NOMO-1 treated with DMSO at 0.1 percent for 48 hours (cell line): ENCODE measurements around the gene PNPO.
"Not testable (repeated sequence)": the region's sequence is repeated elsewhere in the genome, so short reads cannot be mapped to it uniquely, and the experiment has no call there.

Experiments used
- DNase-seq: peaks from one replicate; lab custom pipeline; 2025; ENCODE audit not compliant: unreplicated experiment; lab: John Stamatoyannopoulos, UW

PNPO gene

GRCh38 chr17:47917581-47917980 lies 23.8 kb upstream of the PNPO start:
- DNase-seq, result no peak

DNA sequence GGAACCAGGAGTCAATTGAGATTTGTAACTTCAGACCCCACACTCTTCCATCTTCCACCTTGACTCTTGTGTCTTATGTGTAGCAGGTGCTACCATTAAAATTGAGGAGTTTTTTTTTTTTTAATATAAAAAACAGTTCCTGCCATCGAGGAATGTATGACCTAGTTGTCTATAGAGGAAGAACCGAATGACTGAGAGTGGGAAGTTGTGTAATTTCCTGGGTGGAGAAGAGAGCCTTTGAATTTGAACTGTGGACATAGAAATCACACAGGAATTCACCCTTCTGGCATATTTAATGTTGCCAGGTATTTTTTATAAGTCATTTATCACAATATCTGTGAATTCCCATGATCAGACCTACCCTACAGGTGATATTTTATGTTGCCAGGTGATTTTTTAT lies 23.4 kb upstream of the PNPO start:
- DNase-seq, result no peak

DNA sequence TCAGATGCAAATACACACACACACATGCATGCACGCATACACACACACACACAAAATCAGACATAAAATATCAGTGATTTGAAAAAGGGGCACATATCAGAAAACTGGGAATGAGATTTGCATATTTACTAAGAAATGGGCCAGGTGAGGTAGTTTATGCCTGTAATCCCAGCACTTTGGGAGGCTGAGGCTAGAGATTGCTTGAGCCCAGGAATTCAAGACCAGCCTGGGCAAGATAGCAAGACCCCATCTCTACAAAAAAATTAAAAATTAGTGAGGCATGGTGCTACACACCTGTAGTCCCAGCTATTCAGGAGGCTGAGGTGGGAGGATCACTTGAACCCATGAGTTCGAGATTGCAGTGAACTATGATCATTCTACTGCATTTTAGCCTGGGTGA lies 22.4 kb upstream of the PNPO start:
- DNase-seq, result no peak

GRCh38 chr17:47919889-47920288 lies 21.5 kb upstream of the PNPO start:
- DNase-seq, result not testable (repeated sequence)

DNA sequence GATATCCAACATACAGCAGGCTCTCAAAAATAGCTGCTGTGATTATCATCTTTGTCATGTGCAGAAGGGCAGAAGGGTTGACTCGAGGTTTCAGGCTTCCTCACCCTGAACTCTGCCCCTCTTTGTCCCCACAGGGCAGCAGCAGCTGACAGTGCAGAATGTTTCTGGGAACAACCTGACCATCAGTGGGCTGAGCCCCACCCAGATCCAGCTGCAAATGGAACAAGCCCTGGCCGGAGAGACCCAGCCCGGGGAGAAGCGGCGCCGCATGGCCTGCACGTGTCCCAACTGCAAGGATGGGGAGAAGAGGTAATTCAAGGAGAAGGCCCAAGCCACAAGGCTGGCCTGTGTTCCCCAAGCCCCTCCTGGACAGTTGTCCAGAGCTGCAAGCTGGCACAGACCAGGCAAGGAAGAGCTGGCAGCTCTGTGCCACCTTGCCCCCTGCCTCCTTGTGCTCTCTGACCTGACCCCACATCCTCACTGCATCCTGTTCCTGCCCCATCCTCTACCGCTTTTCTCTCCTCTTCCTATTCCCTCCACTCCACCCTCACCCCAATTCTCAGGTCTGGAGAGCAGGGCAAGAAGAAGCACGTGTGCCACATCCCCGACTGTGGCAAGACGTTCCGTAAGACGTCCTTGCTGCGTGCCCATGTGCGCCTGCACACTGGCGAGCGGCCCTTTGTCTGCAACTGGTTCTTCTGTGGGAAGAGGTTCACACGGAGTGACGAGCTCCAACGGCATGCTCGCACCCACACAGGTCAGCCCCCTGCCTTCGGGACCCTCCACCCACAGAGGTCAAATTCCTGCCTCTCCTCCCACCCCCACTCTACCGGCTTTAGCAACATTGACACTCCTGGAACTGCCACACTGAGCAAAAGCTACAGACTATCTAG lies 16.3 kb upstream of the PNPO start:
- DNase-seq, result no peak

GRCh38 chr17:47925678-47925988 lies 15.7 kb upstream of the PNPO start:
- DNase-seq, result no peak

GRCh38 chr17:47927821-47928400 lies 13.5 kb upstream of the PNPO start:
- DNase-seq, result no peak

- DNase-seq, result no peak
Observed at GRCh38 chr17:47928415-47928814, 13.0 kb upstream of the PNPO start.

- no peak for DNase-seq
Observed at GRCh38 chr17:47929218-47930000, 12.0 kb upstream of the PNPO start.

DNA sequence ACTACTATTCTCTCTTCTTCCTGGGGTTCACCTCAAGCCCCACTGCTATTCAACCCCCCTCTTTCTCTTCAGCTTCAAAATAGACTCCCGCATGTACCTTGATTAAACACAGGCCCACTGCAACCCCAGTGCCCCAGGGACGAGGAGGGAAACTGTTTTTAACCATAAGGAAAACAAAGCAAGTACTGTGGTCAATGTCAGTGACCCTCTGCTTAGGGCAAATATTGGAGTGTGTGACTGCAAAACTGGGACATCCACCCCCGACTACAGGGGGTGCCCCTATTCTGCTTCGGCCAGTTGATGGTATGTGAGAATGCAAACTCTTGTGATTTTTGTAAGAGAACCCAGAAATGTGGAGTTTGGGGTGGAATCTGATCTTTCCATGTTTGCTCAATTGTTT lies 9.5 kb upstream of the PNPO start:
- DNase-seq, result no peak

GRCh38 chr17:47934856-47935255 lies 6.5 kb upstream of the PNPO start:
- no peak for DNase-seq

- DNase-seq, result not testable (repeated sequence)
Observed at GRCh38 chr17:47935468-47935867, 5.9 kb upstream of the PNPO start.

GRCh38 chr17:47935961-47936360 lies 5.4 kb upstream of the PNPO start:
- DNase-seq, result no peak

- no peak for DNase-seq
Observed at GRCh38 chr17:47937941-47938340, 3.4 kb upstream of the PNPO start.

DNA sequence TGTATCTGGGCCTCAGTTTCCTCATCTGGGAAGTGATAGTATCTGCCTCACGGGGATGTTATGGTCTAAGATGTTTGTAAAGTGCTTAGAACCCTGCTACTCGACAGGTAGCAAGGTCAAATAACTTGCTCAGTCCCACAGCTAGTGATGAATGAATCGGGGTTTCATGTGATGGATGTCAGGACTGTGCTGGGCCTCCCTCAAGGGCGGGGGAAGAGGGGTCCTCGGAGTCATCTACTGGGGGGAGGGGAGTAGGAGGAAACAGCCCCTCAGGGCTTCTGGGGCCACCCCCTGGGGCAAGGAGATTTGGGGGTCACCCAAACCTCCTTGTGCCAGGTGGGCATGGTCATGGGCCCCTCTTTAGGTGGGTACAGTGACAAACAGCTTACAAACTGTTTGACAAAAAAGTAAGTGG lies 732 bp downstream of the PNPO start:
- DNase-seq, result no peak

GRCh38 chr17:47942568-47942967 lies 1.2 kb downstream of the PNPO start:
- no peak for DNase-seq

DNA sequence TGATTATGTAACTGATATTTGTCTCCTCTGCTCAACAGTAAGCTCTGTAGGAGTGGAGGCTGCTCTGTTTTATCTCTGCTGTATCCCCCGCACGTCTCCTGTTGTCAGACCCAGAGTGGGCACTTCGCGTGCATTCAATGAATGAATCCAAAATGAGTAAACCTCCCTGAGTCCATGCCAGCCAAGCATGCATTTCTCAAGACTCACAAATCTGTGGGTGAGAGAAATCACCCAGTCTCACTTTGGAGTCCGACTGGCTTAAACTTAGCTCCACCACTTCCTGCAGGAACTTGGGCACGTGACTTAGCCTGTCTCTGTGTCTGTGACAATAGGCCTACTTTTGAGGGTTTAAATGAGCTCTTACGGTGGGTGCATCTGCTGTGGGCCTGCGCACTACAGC lies 3.7 kb downstream of the PNPO start:
- no peak for DNase-seq

DNA sequence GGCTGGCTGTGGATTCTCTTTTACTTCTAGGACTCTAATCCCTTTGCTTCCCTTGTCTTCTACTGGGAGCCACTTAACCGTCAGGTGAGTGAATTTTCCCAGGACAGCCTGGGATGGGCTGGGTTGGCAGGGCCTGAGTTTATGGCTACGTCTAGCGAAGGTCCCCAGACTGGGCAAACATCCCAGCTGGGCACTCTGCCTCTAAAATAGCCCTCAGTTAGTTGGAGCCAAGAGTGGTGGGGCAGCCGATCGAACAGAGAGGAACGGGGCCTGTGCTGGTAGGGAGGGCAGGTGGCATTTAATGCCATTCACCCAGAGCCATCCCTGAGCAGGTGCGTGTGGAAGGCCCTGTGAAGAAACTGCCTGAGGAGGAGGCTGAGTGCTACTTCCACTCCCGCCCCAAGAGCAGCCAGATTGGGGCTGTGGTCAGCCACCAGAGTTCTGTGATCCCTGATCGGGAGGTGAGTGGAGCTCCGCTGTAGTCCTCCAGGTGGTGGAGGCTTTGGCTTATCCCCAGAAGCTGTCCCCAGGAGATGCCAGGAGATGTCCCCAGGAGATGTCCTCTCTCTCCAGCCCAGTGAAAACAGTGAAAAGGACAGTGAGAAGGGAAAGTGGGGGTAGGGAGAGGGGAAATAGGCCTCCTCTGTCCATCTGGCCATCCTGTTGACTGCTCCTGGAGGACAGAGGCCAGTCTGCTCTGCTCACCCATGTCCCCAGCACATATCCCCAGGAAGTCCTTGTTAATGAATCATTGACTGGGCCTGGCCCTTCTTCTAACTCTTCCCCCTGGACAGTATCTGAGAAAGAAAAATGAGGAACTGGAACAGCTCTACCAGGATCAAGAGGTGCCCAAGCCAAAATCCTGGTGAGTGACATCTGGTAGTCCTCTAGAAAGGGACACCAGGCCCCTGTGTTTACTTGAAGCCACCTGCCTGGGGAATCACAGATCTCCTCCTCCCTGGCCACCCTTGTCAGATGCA lies 4.4 kb downstream of the PNPO start:
- DNase-seq, result no peak

GRCh38 chr17:47946516-47946915 lies 5.1 kb downstream of the PNPO start:
- DNase-seq, result no peak

DNA sequence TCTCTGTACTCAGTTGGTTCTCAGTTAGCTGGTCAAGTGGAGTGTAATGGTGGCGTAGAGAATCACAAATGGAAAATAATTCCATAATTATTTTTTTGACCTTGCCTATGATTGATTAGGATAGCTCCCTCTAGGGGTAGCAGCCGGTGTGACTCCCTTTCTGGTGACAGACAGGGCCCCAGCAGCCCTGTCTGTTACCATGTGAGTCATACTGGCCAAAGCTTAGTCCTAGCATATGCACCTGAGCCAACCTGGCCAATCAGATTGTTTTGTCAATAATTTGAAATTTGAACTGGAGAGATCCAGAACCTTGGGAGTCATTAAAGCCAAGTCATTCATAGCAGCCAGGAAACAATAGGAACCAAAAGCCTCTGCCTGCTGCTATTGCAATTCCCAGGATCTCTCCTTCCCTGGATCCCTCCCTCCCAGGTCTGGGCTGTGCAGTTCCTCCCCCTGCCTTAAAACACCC lies 5.6 kb downstream of the PNPO start:
- peak; percentile 65 for DNase-seq

- DNase-seq, result no peak
Observed at GRCh38 chr17:47948706-47949196, 7.4 kb downstream of the PNPO start.
